Lung (tissue), 12 donors: ENCODE measurements around the gene LRRIQ4. TPM values are rescaled to one million over a fixed set of nuclear protein-coding genes. Genes with fewer than 3 reads are reported as not detected.

ENCODE experiments used
- ATAC-seq: fragments of 200-7000 bp; cut with Tn5 transposase; one replicate; pipeline ENCODE4 v1.9.1; 2020; ENCODE audit warnings: moderate number of reproducible peaks; ENCODE audit not compliant: insufficient read depth, low FRiP score
- DNase-seq, 3 donors: peaks; one replicate each; pipeline ENCODE4 v3.0.0-alpha.2; 2013 to 2017
- H3K27ac ChIP-seq, 2 donors: one replicate each; pipeline ENCODE4 v1.5.1; 2013; ENCODE audit warnings: mild to moderate bottlenecking in 2 of 2, moderate library complexity in 2 of 2, control low read depth in 1 of 2, inconsistent platforms in 1 of 2, low read depth in 1 of 2, low read length in 1 of 2
- H3K27me3 ChIP-seq, 3 donors: one replicate each; pipeline ENCODE4 v1.5.1; 2013; ENCODE audit warnings: low read length in 2 of 3; ENCODE audit not compliant: control insufficient read depth in 3 of 3, insufficient read depth in 3 of 3
- H3K36me3 ChIP-seq, 4 donors: one replicate each; pipeline ENCODE4 v1.5.1; 2013; ENCODE audit warnings: low read length in 4 of 4, mild to moderate bottlenecking in 1 of 4, moderate library complexity in 1 of 4; ENCODE audit not compliant: control insufficient read depth in 4 of 4, insufficient read depth in 4 of 4
- H3K4me1 ChIP-seq, 5 donors: one replicate each; pipeline ENCODE4 v1.5.1; 2013; ENCODE audit warnings: low read length in 5 of 5, mild to moderate bottlenecking in 2 of 5, moderate library complexity in 1 of 5; ENCODE audit not compliant: control insufficient read depth in 5 of 5, insufficient read depth in 5 of 5
- H3K4me3 ChIP-seq: one replicate; pipeline ENCODE4 v1.5.1; 2013; ENCODE audit warnings: mild to moderate bottlenecking, control low read depth, moderate library complexity
- H3K9ac ChIP-seq, 2 donors: one replicate each; pipeline ENCODE4 v1.5.1; 2013; ENCODE audit warnings: low read length in 2 of 2, control low read depth in 1 of 2; ENCODE audit not compliant: insufficient read depth in 1 of 2
- H3K9me3 ChIP-seq, 4 donors: one replicate each; pipeline ENCODE4 v1.5.1; 2013; ENCODE audit warnings: low read length in 3 of 4, mild to moderate bottlenecking in 1 of 4, moderate library complexity in 1 of 4; ENCODE audit not compliant: control insufficient read depth in 4 of 4, insufficient read depth in 3 of 4
- CTCF ChIP-seq: IDR thresholded peaks from 2 replicates; pipeline ENCODE4 v1.5.1; 2012; ENCODE audit warnings: mild to moderate bottlenecking; ENCODE audit errors: control extremely low read depth, extremely low read depth
- WGBS, 2 donors: extraction: QIAGEN DNeasy Blood & Tissue Kit; methylation state at CpG; one replicate each; pipeline ENCODE4 v1.1.7; 2013; 5-methylcytosine and 5-hydroxymethylcytosine counted together
- polyA plus RNA-seq, 2 donors: library from polyadenylated mRNA; stranded (reverse); fragments of 200-250 nt; gene quantifications; one replicate each; pipeline ENCODE4 v1.2.1, GENCODE V29; 2013
- total RNA-seq, 2 donors: library from RNA; depleted of rRNA in 1 of 2; stranded (reverse); fragments of >200 nt in 1 of 2; gene quantifications; one replicate each; pipeline ENCODE4 v1.2.1, GENCODE V29; 2014 to 2021
- donor health status: control.
- donor health status: control.
- donor health status: Bipolar disorder and iron deficiency.
- donor health status: healthy.
- donor health status: DM: yes; HTN: yes; CAD: no.

The LRRIQ4 gene
- total and polyA plus RNA-seq, 4 donors = 0.03 to 0.09 TPM; not detected in 2

- DNase-seq (no peak), ATAC-seq (no peak)
- Histone ChIP-seq H3K4me1 (peaks cover 0 to 9% (median 5%) of the 10 kb centered on the region in 5 donors), H3K36me3 (no peaks in the 10 kb centered on the region), H3K9me3 (no peaks in the 10 kb centered on the region), H3K4me3 (no peak overlapping the region), H3K9ac (no peak overlapping the region), H3K27ac (no peak overlapping the region), H3K27me3 (no peaks in the 10 kb centered on the region)
- 93 to 95% methylated on average over 4 of the region's 4 CpGs for WGBS, 2 donors
- no peak for TF ChIP-seq CTCF
Observed at GRCh38 chr3:169815590-169816150, 3.0 kb downstream of the LRRIQ4 start.

GRCh38 chr3:169818316-169818715, 5.6 kb downstream of the LRRIQ4 start:
- Histone ChIP-seq H3K36me3 (no peaks in the 10 kb centered on the region), H3K9ac (no peak overlapping the region), H3K27me3 (no peaks in the 10 kb centered on the region), H3K27ac (no peak overlapping the region), H3K4me3 (no peak overlapping the region), H3K4me1 (peaks cover 0 to 5% (median 0%) of the 10 kb centered on the region in 5 donors), H3K9me3 (peaks cover 0 to 2% (median 0%) of the 10 kb centered on the region in 4 donors)
- DNase-seq = no peak
- 58 to 76% methylated on average over 2 of the region's 2 CpGs for WGBS, 2 donors
- no peak for TF ChIP-seq CTCF
- ATAC-seq = no peak

GRCh38 chr3:169822091-169822490, 9.4 kb downstream of the LRRIQ4 start:
- no peaks in the 10 kb centered on the region for H3K36me3 ChIP-seq
- no peak overlapping the region for H3K27ac ChIP-seq
- WGBS, 2 donors = 89 to 96% methylated on average over 15 of the region's 15 CpGs
- H3K9ac ChIP-seq = no peak overlapping the region
- peaks cover 0 to 2% (median 0%) of the 10 kb centered on the region in 4 donors for H3K9me3 ChIP-seq
- H3K27me3 ChIP-seq = no peaks in the 10 kb centered on the region
- no peaks in the 10 kb centered on the region for H3K4me1 ChIP-seq
- ATAC-seq (no peak), DNase-seq (no peak)
- TF ChIP-seq CTCF = no peak
- no peak overlapping the region for H3K4me3 ChIP-seq

- Histone ChIP-seq H3K36me3 (no peaks in the 10 kb centered on the region), H3K27me3 (no peaks in the 10 kb centered on the region), H3K4me3 (no peak overlapping the region), H3K27ac (no peak overlapping the region), H3K9ac (no peak overlapping the region), H3K9me3 (peaks cover 0 to 2% (median 0%) of the 10 kb centered on the region in 4 donors), H3K4me1 (no peaks in the 10 kb centered on the region)
- no peak for TF ChIP-seq CTCF
- 96 to 97% methylated on average over 20 of the region's 20 CpGs for WGBS, 2 donors
- DNase-seq (no peak), ATAC-seq (no peak)
Observed at GRCh38 chr3:169822540-169822939, 9.9 kb downstream of the LRRIQ4 start.
